Lower leg skin (tissue), 3 donors: ENCODE results near the gene FRMD7.

Experiments
- CTCF ChIP-seq, 3 donors: fragments of 450-650 bp; IDR thresholded peaks; one replicate each; pipeline ENCODE4 v1.5.1; 2016; ENCODE audit warnings: antibody characterized with exemption in 3 of 3, mild to moderate bottlenecking in 3 of 3, moderate library complexity in 2 of 3
- POLR2A ChIP-seq, 2 donors: fragments of 450-650 bp; IDR thresholded peaks; one replicate each; pipeline ENCODE4 v1.6.1; 2016 to 2017; ENCODE audit warnings: antibody characterized with exemption in 2 of 2, mild to moderate bottlenecking in 1 of 2, moderate library complexity in 1 of 2

DNA sequence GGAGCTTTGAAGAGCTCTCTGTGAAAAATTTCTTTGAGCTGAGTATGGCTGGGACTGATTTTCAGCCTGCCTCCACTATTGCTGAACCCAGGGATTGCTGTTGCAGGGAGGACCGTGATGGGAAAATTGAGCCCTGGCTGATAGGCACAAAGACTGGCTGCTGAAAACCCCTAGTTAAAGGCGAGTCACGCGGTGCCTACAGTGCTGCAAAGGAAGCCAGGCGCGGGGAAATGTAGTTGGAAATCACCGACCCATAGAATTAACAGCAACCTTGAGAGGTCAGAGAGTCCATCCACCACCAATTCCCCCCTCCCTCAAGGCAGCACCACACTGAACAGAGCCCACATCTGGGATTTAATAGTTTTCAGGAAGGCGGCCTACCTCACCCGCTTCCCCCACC lies 26.0 kb downstream of the FRMD7 start:
- no peak for TF ChIP-seq POLR2A (IDR thresholded peaks at IDR 0.05)
- no peak for TF ChIP-seq CTCF (IDR thresholded peaks at IDR 0.05)
